Keratinocyte (primary cell): ENCODE measurements around the gene OVOL1.

Experiments
- EZH2 ChIP-seq: IDR thresholded peaks from one replicate; pipeline ENCODE4 v1.6.1; 2012; ENCODE audit warnings: inconsistent platforms, mild to moderate bottlenecking, low read length, moderate library complexity
- TF ChIP-seq, protein P1 (sequence below), 3 experiments: IDR thresholded peaks in 1 of 3; conservative IDR thresholded peaks in 1 of 3; optimal IDR thresholded peaks in 1 of 3; 2 replicates in 2 of 3; 3 replicates in 1 of 3; pipeline versions ENCODE3 to v1.5.1; 2011; ENCODE audit warnings: low read length in 3 of 3, mild to moderate bottlenecking in 3 of 3, moderate library complexity in 2 of 3, control low read depth in 1 of 3, inconsistent platforms in 1 of 3; ENCODE audit not compliant: insufficient read depth in 2 of 3; ENCODE audit errors: extremely low read depth in 1 of 3

DNA sequence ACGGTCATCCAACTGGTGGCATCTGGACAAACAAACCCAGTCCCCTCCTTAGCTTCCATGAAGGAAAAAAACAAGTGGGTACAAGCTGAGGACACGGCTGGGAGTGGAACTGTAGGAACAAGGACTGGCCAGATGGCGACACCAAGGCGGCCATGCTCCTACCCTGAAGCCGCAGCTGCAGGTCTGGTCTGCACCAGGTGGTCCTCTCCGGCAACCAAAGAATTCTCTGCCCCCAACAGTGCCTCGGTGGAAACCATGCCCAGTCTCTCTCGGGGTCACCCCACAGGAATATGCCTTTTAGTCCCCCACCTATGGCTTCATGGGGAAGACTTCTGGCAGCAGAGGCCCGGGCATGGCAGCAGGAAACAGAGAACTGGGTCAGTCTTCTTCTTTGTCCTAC, 22.6 kb downstream of the OVOL1 start:
- TF ChIP-seq, protein P1, sequence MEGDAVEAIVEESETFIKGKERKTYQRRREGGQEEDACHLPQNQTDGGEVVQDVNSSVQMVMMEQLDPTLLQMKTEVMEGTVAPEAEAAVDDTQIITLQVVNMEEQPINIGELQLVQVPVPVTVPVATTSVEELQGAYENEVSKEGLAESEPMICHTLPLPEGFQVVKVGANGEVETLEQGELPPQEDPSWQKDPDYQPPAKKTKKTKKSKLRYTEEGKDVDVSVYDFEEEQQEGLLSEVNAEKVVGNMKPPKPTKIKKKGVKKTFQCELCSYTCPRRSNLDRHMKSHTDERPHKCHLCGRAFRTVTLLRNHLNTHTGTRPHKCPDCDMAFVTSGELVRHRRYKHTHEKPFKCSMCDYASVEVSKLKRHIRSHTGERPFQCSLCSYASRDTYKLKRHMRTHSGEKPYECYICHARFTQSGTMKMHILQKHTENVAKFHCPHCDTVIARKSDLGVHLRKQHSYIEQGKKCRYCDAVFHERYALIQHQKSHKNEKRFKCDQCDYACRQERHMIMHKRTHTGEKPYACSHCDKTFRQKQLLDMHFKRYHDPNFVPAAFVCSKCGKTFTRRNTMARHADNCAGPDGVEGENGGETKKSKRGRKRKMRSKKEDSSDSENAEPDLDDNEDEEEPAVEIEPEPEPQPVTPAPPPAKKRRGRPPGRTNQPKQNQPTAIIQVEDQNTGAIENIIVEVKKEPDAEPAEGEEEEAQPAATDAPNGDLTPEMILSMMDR (optimal IDR thresholded peaks at IDR 0.05 in 1 of 3, IDR thresholded peaks at IDR 0.05 in 1 of 3, conservative IDR thresholded peaks at IDR 0.05 in 1 of 3; ENCODE audit: extremely low read depth in 1 of 3, insufficient read depth in 2 of 3, low read length in 3 of 3), result no peak
- no peak for TF ChIP-seq EZH2
